ENCODE data around the gene OGDHL.

GRCh38 chr10:49745756-49746155, 16.4 kb downstream of the OGDHL start:
- no peak for TF ChIP-seq EZH2 (IDR thresholded peaks at IDR 0.05; ENCODE audit: insufficient read depth, poor library complexity, severe bottlenecking)
- no peak for TF ChIP-seq EZH2phosphoT487 (IDR thresholded peaks at IDR 0.05; ENCODE audit: insufficient read depth, low read depth)
